Measurements from ENCODE around the gene LYSMD1. TPM values are rescaled to one million over a fixed set of nuclear protein-coding genes. Genes with fewer than 3 reads are reported as not detected.

Gene LYSMD1
- total RNA-seq, 1 donor from 2014 or later, result 5.4 TPM

- peaks cover 12% of the 10 kb centered on the region for H3K4me1 Mint-ChIP-seq
- ATAC-seq (ENCODE audit: low read depth) (no peak), DNase-seq (no peak)
- ChIA-PET CTCF (no interaction called here), POLR2A (interaction anchor here (0.6 kb wide), 1 partner anchor 67 kb away, joined by 4 read pairs; no protein-coding TSS in a partner anchor)
- intact Hi-C loops (cut with micrococcal nuclease), result no loop called here
- H3K9me3 Mint-ChIP-seq, result no peaks in the 10 kb centered on the region
- no peak overlapping the region for H3K4me3 Mint-ChIP-seq
- no peaks in the 10 kb centered on the region for H3K27me3 Mint-ChIP-seq
- no peaks in the 10 kb centered on the region for H3K36me3 Mint-ChIP-seq (ENCODE audit: low read depth)
- no peak for TF ChIP-seq CTCF (IDR thresholded peaks at IDR 0.05)
- H3K27ac Mint-ChIP-seq, result peak overlapping the region; percentile 41
These were observed 32.5 kb downstream of the LYSMD1 start for GRCh38 chr1:151133018-151133806.

DNA sequence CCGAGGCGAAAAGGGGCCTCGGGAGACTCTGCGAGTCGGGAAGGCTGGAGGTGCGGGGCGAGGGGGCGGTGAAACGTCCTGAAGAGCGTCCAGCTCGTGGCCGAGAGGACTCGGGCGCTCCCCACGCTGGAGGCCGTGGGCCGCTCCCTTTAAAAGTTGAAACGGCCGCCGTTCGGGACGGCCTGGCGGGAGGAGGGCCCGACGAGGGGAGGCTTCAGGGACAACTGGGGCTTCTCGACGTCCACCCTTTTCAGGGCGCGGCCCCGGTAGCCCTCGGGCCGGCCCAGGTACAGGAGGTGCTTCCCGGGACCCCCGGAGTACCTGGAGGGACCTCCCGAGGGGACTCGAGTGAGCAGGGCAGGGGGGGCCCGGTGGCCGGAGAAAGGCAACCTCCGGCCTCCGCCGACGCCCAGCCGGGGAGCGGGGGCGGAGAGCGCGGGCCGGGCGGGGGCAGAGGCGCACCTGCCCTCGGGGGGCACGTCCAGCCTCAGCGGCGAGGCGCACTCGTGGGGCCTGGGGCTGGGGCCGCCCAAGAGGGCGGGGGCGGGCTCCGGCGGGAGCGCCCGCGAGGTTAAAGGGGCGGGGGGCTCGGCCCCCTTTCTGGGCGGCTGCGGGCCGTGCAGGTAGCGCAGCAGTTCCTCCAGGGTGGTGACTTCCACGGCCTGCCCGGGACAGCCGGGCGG is 33.2 kb downstream of the LYSMD1 start:
- H3K27ac Mint-ChIP-seq, result no peak overlapping the region
- no peak overlapping the region for H3K4me3 Mint-ChIP-seq
- no peaks in the 10 kb centered on the region for H3K27me3 Mint-ChIP-seq
- intact Hi-C loops (cut with micrococcal nuclease), result no loop called here
- ChIA-PET POLR2A (no interaction called here), CTCF (no interaction called here)
- H3K36me3 Mint-ChIP-seq (ENCODE audit: low read depth), result no peaks in the 10 kb centered on the region
- TF ChIP-seq CTCF (IDR thresholded peaks at IDR 0.05), result no peak
- no peaks in the 10 kb centered on the region for H3K9me3 Mint-ChIP-seq
- peaks cover 12% of the 10 kb centered on the region for H3K4me1 Mint-ChIP-seq
- ATAC-seq (ENCODE audit: low read depth) (no peak), DNase-seq (no peak)

DNA sequence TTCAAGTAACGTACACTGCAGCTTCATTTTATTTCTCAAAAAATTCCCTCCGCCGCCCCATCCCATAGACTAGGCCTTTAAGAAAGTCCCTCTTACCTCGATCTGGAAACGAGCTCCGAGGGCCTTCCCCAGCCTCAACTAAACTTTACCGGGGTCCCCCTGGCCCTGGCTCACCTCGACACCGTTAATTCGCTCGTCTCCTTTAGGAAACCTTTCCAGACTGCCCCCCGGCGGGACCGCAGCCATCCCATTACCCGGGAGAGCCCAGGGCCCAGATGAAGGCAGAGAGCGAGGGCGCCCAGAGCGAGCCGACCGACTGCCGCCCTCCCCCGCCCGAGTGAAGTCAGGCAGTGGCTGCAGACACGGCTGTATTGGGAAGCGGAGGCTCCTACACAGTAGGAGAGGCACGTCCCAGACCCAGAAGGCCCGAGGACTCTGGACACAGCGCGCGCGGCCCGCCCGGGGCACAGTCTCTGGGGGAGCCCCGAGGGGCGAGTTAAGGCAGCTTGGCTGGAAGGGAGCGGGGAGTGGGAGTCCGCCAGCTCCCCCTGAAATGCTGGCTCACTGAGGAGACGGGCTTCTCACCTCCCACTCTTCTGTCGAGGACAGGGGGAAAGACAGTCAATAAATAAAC is 33.9 kb downstream of the LYSMD1 start:
- DNase-seq (no peak), ATAC-seq (ENCODE audit: low read depth) (no peak)
- Mint-ChIP-seq H3K9me3 (no peaks in the 10 kb centered on the region), H3K27me3 (no peaks in the 10 kb centered on the region), H3K4me1 (peaks cover 12% of the 10 kb centered on the region), H3K4me3 (peak overlapping the region; percentile 84), H3K36me3 (ENCODE audit: low read depth) (no peaks in the 10 kb centered on the region), H3K27ac (peak overlapping the region; percentile 89)
- intact Hi-C loops (cut with micrococcal nuclease), result loop anchor here (1.0 to 2.0 kb wide), 3 partner anchors 14 to 61 kb away; partner anchors contain the start of genes GABPB2, LYSMD1 and SEMA6C
- CTCF ChIA-PET, result interaction anchor here (1.3 to 1.4 kb wide), 2 partner anchors 30 to 32 kb away, joined by 3 to 4 read pairs; no protein-coding TSS in a partner anchor
- POLR2A ChIA-PET, result interaction anchor here (0.6 to 1.9 kb wide), 23 partner anchors 9 to 767 kb away, joined by 3 to 16 read pairs (median 5); partner anchors contain the start of genes C1orf56, LYSMD1, PSMD4 and SCNM1
- TF ChIP-seq CTCF (IDR thresholded peaks at IDR 0.05), result no peak

GRCh38 chr1:151130987-151131586 is 34.6 kb downstream of the LYSMD1 start:
- DNase-seq (peak; percentile 73), ATAC-seq (ENCODE audit: low read depth) (peak; percentile 100)
- H3K27me3 Mint-ChIP-seq, result no peaks in the 10 kb centered on the region
- no peak for TF ChIP-seq CTCF (IDR thresholded peaks at IDR 0.05)
- H3K4me3 Mint-ChIP-seq, result peak overlapping the region; percentile 84
- H3K4me1 Mint-ChIP-seq, result peaks cover 12% of the 10 kb centered on the region
- H3K27ac Mint-ChIP-seq, result peak overlapping the region; percentile 89
- ChIA-PET CTCF (interaction anchor here (1.3 to 1.4 kb wide), 2 partner anchors 30 to 31 kb away, joined by 3 to 4 read pairs; no protein-coding TSS in a partner anchor), POLR2A (interaction anchor here (0.6 to 1.9 kb wide), 24 partner anchors 10 to 766 kb away, joined by 3 to 16 read pairs (median 5); partner anchors contain the start of genes C1orf56, LYSMD1, PSMD4 and SCNM1)
- H3K36me3 Mint-ChIP-seq (ENCODE audit: low read depth), result no peaks in the 10 kb centered on the region
- no peaks in the 10 kb centered on the region for H3K9me3 Mint-ChIP-seq
- intact Hi-C loops (cut with micrococcal nuclease), result loop anchor here (1.0 to 2.0 kb wide), 3 partner anchors 15 to 60 kb away; partner anchors contain the start of genes GABPB2, LYSMD1 and SEMA6C
